GM12892 (cell line): ENCODE data around the gene FAM168A. TPM values are rescaled to one million over a fixed set of nuclear protein-coding genes. Genes with fewer than 3 reads are reported as not detected.
A peak's percentile ranks its signal among the peaks of the same experiment; 100 is the strongest.

ENCODE experiments used
- DNase-seq: peaks from one replicate; pipeline ENCODE4 v3.0.0; 2011; ENCODE audit not compliant: insufficient read length
- FAIRE-seq: peaks from 2 replicates; lab custom pipeline; 2011; peaks lifted over from hg19 to GRCh38; lab: Jason Lieb, UNC
- POLR2A ChIP-seq: IDR thresholded peaks from 2 replicates; pipeline ENCODE4 v1.6.1; 2011; ENCODE audit warnings: low read depth, low read length, control low read depth
- POLR2AphosphoS5 ChIP-seq: IDR thresholded peaks from 2 replicates; pipeline ENCODE4 v1.6.1; 2011; ENCODE audit warnings: low read depth, low read length, control low read depth
- TAF1 ChIP-seq: IDR thresholded peaks from 2 replicates; pipeline ENCODE4 v1.6.1; 2011; ENCODE audit warnings: low read depth, mild to moderate bottlenecking, control low read depth, low read length, borderline replicate concordance
- polyA plus RNA-seq: library from polyadenylated mRNA; unstranded; fragments of >200 nt; gene quantifications from one replicate; pipeline ENCODE4 v1.2.1, GENCODE V29; 2012; ENCODE audit warnings: missing spikeins, inconsistent platforms; ENCODE audit not compliant: missing spikeins

The FAM168A gene, protein sequence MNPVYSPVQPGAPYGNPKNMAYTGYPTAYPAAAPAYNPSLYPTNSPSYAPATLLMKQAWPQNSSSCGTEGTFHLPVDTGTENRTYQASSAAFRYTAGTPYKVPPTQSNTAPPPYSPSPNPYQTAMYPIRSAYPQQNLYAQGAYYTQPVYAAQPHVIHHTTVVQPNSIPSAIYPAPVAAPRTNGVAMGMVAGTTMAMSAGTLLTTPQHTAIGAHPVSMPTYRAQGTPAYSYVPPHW
- polyA plus RNA-seq = 13.5 TPM

GRCh38 chr11:73597956-73598718 is at the start of gene FAM168A:
FAM168A (minus strand) TSS chr11:73598112; CDS start chr11:73468474, 129,638 bp downstream.
- peak; percentile 98 for FAIRE-seq

DNA sequence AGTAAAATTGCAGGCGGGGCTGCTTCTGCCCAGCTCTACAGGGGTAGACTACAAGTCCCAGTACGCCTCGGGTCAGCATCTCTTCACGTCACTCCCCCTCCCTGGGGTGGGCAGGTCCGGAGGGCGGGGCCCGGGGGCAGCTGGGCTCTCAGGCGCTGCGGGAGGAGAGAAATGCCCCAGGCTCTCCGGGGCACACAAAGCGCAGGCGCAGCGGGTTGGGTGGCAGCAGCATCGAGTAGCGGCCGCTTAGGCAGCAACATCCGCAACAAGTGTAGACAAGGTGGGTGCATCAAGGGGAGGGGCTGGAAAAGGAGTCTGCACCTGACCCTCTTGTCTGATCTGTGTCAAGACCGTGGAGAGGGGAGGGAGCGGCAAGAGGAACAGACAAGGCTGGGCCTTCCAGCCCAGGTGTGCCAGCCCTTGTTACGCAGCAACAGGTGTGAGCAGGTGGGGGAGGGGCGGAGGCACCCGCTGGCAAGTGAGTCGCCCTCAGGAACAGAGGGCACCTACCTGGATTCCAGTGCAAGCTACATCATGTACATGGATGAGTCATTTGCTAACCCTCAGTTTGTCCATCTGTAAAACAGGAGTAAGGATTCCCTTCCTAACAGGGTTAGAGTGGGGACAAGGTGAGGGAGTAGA is 49.7 kb upstream of the FAM168A start:
- DNase-seq = peak; percentile 84
- TF ChIP-seq POLR2AphosphoS5 (no peak), TAF1 (no peak), POLR2A (no peak)
- peak; percentile 89 for FAIRE-seq

More at GRCh38 chr11:73597956-73598718, at the start of gene FAM168A:
- peak; percentile 90 for DNase-seq
- TF ChIP-seq TAF1 (peak; percentile 43; the same call in 1 of the 2 replicates), POLR2AphosphoS5 (peak; percentile 69), POLR2A (peak; percentile 66)

GRCh38 chr11:73645972-73646631 is 48.2 kb upstream of the FAM168A start, which contains the start of gene PLEKHB1:
PLEKHB1 (plus strand) TSS chr11:73646581; CDS start chr11:73646609, 28 bp downstream.
- FAIRE-seq = no peak
- DNase-seq = no peak
- TF ChIP-seq POLR2A = no peak
- TF ChIP-seq POLR2AphosphoS5 = no peak
- no peak for TF ChIP-seq TAF1

GRCh38 chr11:73645121-73645969 is 47.4 kb upstream of the FAM168A start:
- FAIRE-seq = no peak
- TF ChIP-seq POLR2A (no peak), POLR2AphosphoS5 (no peak), TAF1 (no peak)
- no peak for DNase-seq

DNA sequence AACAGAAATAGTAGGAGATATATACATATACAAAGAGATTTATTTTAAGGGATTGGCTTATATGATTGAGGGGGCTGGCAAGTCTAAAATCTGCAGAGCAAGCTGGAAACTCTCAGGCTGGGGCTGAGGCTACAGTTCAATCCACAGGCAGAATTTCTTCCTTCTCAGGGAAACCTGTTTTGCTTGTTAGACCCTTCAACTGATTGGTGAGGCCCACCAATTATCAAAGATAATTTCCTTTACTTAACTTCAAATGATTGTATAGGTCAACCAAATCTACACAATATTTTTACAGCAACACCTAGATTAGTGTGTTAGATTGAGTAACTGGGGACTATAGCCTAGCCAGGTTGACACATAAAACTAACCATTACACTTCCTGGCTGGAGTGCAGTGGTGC is 43.8 kb upstream of the FAM168A start:
- FAIRE-seq = no peak
- no peak for DNase-seq
- TF ChIP-seq POLR2AphosphoS5 = no peak
- no peak for TF ChIP-seq TAF1
- no peak for TF ChIP-seq POLR2A

GRCh38 chr11:73640592-73640991 is 42.7 kb upstream of the FAM168A start:
- no peak for FAIRE-seq
- no peak for DNase-seq
- no peak for TF ChIP-seq TAF1

GRCh38 chr11:73637012-73637411 is 39.1 kb upstream of the FAM168A start:
- TF ChIP-seq POLR2A = no peak
- TF ChIP-seq TAF1 = no peak
- no peak for TF ChIP-seq POLR2AphosphoS5
- FAIRE-seq = no peak
- no peak for DNase-seq

DNA sequence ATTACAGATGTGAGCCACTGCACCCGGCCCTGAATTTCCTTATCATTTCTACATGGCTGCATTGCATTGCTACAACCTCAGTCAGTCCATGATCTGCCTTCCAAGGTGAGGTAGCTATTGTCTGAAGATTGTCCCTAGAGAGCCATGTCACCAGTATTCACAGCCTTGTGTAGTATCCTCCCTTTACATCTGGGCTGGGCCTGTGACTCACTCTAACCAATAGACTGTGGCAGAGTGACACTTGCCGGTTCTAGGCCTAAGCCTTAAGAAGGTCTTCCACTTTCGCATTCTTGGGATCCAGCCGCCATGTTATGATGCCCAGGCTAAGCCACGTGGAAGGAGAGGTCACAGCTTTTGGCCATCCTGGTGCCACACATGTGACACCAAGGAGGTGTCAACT is 38.3 kb upstream of the FAM168A start:
- TF ChIP-seq POLR2A = no peak
- FAIRE-seq = no peak

GRCh38 chr11:73635721-73636120 is 37.8 kb upstream of the FAM168A start:
- no peak for DNase-seq
- TF ChIP-seq TAF1 = no peak
- no peak for FAIRE-seq

More for the DNA sequence above, 38.3 kb upstream of the FAM168A start:
- no peak for DNase-seq

- FAIRE-seq = no peak
- TF ChIP-seq TAF1 (no peak), POLR2AphosphoS5 (no peak), POLR2A (no peak)
- DNase-seq = no peak
These were observed 36.1 kb upstream of the FAM168A start for GRCh38 chr11:73633999-73634398.
